NB4 (cell line): ENCODE data around the gene GCK.

Experiments used
- CTCF ChIP-seq: IDR thresholded peaks from one replicate; pipeline ENCODE4 v1.5.1; 2012; ENCODE audit warnings: low read depth, low read length
- POLR2A ChIP-seq: IDR thresholded peaks from 2 replicates; pipeline ENCODE4 v1.6.1; 2011; ENCODE audit warnings: mild to moderate bottlenecking; ENCODE audit not compliant: insufficient read length; ENCODE audit errors: extremely low read depth

GRCh38 chr7:44148961-44149536 is 40.2 kb downstream of the GCK start:
- no peak for TF ChIP-seq CTCF
- TF ChIP-seq POLR2A: no peak
